WTC11 (cell line): Measurements from ENCODE around the gene TTR. TPM values are rescaled to one million over a fixed set of nuclear protein-coding genes. Genes with fewer than 3 reads are reported as not detected.

Experiments used
- ATAC-seq: fragments of 200-7000 bp; cut with Tn5 transposase; 2 replicates; pipeline ENCODE4 v1.10.0; 2021; ENCODE audit warnings: mild to moderate bottlenecking, moderate library complexity
- CTCF ChIA-PET: fragments of 300-600 bp; sonication (Branson Sonifier 250); formaldehyde crosslinking; loops from one replicate; lab custom pipeline; 2021; ENCODE audit warnings: antibody characterized with exemption; lab: Charles Lee
- POLR2A ChIA-PET: fragments of 350-600 bp; sonication (Branson Sonifier 250); formaldehyde crosslinking; loops from one replicate; lab custom pipeline; 2021; ENCODE audit warnings: antibody characterized with exemption; lab: Charles Lee
- DNase-seq: peaks from one replicate; pipeline ENCODE4 v3.0.0; 2021; ENCODE audit warnings: low spot score
- H3K27ac Mint-ChIP-seq: 2 replicates; pipeline ENCODE4 v1.8.0; 2021; ENCODE audit warnings: mixed read lengths
- H3K27me3 Mint-ChIP-seq: 2 replicates; pipeline ENCODE4 v1.8.0; 2021; ENCODE audit warnings: low read depth, mild to moderate bottlenecking, moderate library complexity, mixed read lengths
- H3K36me3 Mint-ChIP-seq: 2 replicates; pipeline ENCODE4 v1.8.0; 2021; ENCODE audit warnings: mixed read lengths
- H3K4me1 Mint-ChIP-seq: 2 replicates; pipeline ENCODE4 v1.8.0; 2022; ENCODE audit warnings: mixed read lengths
- H3K4me3 Mint-ChIP-seq: 2 replicates; pipeline ENCODE4 v1.8.0; 2021; ENCODE audit warnings: mild to moderate bottlenecking, moderate library complexity, mixed read lengths
- H3K9me3 Mint-ChIP-seq: 2 replicates; pipeline ENCODE4 v1.8.0; 2021; ENCODE audit warnings: mixed read lengths
- ATF1 ChIP-seq: sonication (generic); formaldehyde crosslinking; IDR thresholded peaks from 2 replicates; pipeline ENCODE4 v1.8.1; 2023; ENCODE audit warnings: mild to moderate bottlenecking, moderate library complexity, missing genetic modification reagents
- CREM ChIP-seq: sonication (generic); formaldehyde crosslinking; IDR thresholded peaks from 2 replicates; pipeline ENCODE4 v1.8.1; 2022; ENCODE audit warnings: mild to moderate bottlenecking, missing genetic modification reagents, moderate library complexity
- EMX1 ChIP-seq: fragments of 250-450 bp; sonication (Bioruptor Pico); IDR thresholded peaks from 2 replicates; pipeline ENCODE4 v1.8.0; 2021; ENCODE audit warnings: mild to moderate bottlenecking
- ESRRA ChIP-seq: sonication (generic); formaldehyde crosslinking; IDR thresholded peaks from 2 replicates; pipeline ENCODE4 v1.8.1; 2022; ENCODE audit warnings: mild to moderate bottlenecking, missing genetic modification reagents, borderline replicate concordance
- FOXP1 ChIP-seq: sonication (generic); formaldehyde crosslinking; IDR thresholded peaks from 2 replicates; pipeline ENCODE4 v1.8.0; 2022; ENCODE audit warnings: missing genetic modification reagents, mild to moderate bottlenecking, moderate library complexity, borderline replicate concordance
- GABPB1 ChIP-seq: sonication (generic); formaldehyde crosslinking; IDR thresholded peaks from 2 replicates; pipeline ENCODE4 v1.8.1; 2023; ENCODE audit warnings: mild to moderate bottlenecking, missing genetic modification reagents
- IRF2 ChIP-seq: sonication (generic); formaldehyde crosslinking; IDR thresholded peaks from 2 replicates; pipeline ENCODE4 v1.8.0; 2022; ENCODE audit warnings: low read depth, missing genetic modification reagents, borderline replicate concordance
- MYBL2 ChIP-seq: sonication (generic); formaldehyde crosslinking; IDR thresholded peaks from 2 replicates; pipeline ENCODE4 v1.8.1; 2023; ENCODE audit warnings: mild to moderate bottlenecking, moderate library complexity, missing genetic modification reagents
- NFE2L1 ChIP-seq: sonication (generic); formaldehyde crosslinking; IDR thresholded peaks from 2 replicates; pipeline ENCODE4 v1.8.1; 2023; ENCODE audit warnings: missing genetic modification reagents
- NR1H2 ChIP-seq: sonication (generic); formaldehyde crosslinking; IDR thresholded peaks from 2 replicates; pipeline ENCODE4 v1.9.0; 2021; ENCODE audit warnings: mild to moderate bottlenecking, moderate library complexity, missing genetic modification reagents
- NR2C2 ChIP-seq: sonication (generic); formaldehyde crosslinking; IDR thresholded peaks from 2 replicates; pipeline ENCODE4 v1.8.0; 2022; ENCODE audit warnings: mild to moderate bottlenecking, missing genetic modification reagents
- TP53 ChIP-seq: sonication (generic); formaldehyde crosslinking; IDR thresholded peaks from 2 replicates; pipeline ENCODE4 v1.8.1; 2023; ENCODE audit warnings: mild to moderate bottlenecking, missing genetic modification reagents
- ZNF396 ChIP-seq: fragments of 250-450 bp; sonication (Bioruptor Pico); IDR thresholded peaks from 2 replicates; pipeline ENCODE4 v1.8.0; 2021; ENCODE audit warnings: mild to moderate bottlenecking, moderate library complexity, borderline replicate concordance
- ZNF423 ChIP-seq: fragments of 250-450 bp; sonication (Bioruptor Pico); IDR thresholded peaks from 2 replicates; pipeline ENCODE4 v2.1.2; 2022; ENCODE audit warnings: mild to moderate bottlenecking, moderate library complexity
- ZNF671 ChIP-seq: fragments of 250-450 bp; sonication (Bioruptor Pico); IDR thresholded peaks from 2 replicates; pipeline ENCODE4 v1.8.0; 2021; ENCODE audit warnings: mild to moderate bottlenecking
- total RNA-seq: library from RNA; stranded (reverse); gene quantifications from 3 replicates; pipeline ENCODE4 v1.2.3, GENCODE V29; 2021
- TF ChIP-seq, protein P1 (sequence below): sonication (generic); formaldehyde crosslinking; IDR thresholded peaks from 2 replicates; pipeline ENCODE4 v1.8.0; 2022; ENCODE audit warnings: missing genetic modification reagents
- TF ChIP-seq, protein P2 (sequence below): sonication (generic); formaldehyde crosslinking; IDR thresholded peaks from 2 replicates; pipeline ENCODE4 v1.8.0; 2023; ENCODE audit warnings: mild to moderate bottlenecking, missing genetic modification reagents
- TF ChIP-seq, protein P3 (sequence below): sonication (generic); formaldehyde crosslinking; conservative IDR thresholded peaks from 2 replicates; pipeline ENCODE4 v1.8.1; 2023; ENCODE audit warnings: mild to moderate bottlenecking, low read depth, missing genetic modification reagents, moderate library complexity
- TF ChIP-seq, protein P4 (sequence below): sonication (generic); formaldehyde crosslinking; IDR thresholded peaks from 2 replicates; pipeline ENCODE4 v1.8.0; 2022; ENCODE audit warnings: mild to moderate bottlenecking, missing genetic modification reagents
- TF ChIP-seq, protein P5 (sequence below): fragments of 250-450 bp; sonication (Bioruptor Pico); IDR thresholded peaks from 2 replicates; pipeline ENCODE4 v1.9.0; 2021; ENCODE audit warnings: mild to moderate bottlenecking, borderline replicate concordance

Gene TTR
- total RNA-seq, 1 experiment from 2014 or later: 1.0 TPM

DNA sequence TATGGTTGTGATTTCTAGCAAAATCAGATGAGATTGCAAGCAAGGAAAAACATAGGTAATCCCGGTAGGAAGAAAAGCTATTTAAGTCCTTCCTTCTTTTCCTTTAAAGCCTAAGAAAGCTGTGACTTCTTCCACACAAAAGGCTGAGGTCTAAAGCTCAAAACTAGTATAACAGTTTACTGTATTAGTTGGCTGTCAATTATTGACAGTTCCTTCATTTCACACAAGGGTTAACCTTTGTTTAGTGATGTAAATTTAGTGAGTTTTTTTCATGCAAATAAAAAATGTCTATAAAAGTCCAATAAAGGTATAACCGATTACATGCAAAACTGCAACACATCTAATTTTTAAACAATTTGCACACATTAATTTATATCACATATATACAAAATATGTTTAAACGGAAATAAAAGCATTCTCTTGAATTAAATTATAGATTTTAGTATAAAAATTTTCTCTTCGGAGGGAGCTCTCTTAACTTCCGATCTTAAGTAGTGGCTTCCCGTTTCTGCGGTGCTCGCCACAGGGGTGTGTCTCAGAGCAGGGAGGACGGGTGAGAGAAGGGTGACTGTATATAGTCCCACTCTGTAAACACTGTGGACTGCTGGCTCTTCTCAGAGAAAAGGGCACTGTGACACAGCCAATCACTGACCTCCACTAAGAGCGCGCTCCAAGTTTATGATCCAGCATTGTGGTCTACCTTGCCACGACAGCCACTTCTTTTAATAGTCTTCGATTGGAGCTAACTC, 33.4 kb downstream of the TTR start:
- POLR2A ChIA-PET: no interaction called here
- H3K4me1 Mint-ChIP-seq: no peaks in the 10 kb centered on the region
- CTCF ChIA-PET: interaction anchor here (1.0 to 1.1 kb wide), 2 partner anchors 14 to 352 kb away, joined by 3 to 8 read pairs; no protein-coding TSS in a partner anchor

More for the DNA sequence above, 33.4 kb downstream of the TTR start:
- no peak overlapping the region for H3K27ac Mint-ChIP-seq
- TF ChIP-seq, protein P1, sequence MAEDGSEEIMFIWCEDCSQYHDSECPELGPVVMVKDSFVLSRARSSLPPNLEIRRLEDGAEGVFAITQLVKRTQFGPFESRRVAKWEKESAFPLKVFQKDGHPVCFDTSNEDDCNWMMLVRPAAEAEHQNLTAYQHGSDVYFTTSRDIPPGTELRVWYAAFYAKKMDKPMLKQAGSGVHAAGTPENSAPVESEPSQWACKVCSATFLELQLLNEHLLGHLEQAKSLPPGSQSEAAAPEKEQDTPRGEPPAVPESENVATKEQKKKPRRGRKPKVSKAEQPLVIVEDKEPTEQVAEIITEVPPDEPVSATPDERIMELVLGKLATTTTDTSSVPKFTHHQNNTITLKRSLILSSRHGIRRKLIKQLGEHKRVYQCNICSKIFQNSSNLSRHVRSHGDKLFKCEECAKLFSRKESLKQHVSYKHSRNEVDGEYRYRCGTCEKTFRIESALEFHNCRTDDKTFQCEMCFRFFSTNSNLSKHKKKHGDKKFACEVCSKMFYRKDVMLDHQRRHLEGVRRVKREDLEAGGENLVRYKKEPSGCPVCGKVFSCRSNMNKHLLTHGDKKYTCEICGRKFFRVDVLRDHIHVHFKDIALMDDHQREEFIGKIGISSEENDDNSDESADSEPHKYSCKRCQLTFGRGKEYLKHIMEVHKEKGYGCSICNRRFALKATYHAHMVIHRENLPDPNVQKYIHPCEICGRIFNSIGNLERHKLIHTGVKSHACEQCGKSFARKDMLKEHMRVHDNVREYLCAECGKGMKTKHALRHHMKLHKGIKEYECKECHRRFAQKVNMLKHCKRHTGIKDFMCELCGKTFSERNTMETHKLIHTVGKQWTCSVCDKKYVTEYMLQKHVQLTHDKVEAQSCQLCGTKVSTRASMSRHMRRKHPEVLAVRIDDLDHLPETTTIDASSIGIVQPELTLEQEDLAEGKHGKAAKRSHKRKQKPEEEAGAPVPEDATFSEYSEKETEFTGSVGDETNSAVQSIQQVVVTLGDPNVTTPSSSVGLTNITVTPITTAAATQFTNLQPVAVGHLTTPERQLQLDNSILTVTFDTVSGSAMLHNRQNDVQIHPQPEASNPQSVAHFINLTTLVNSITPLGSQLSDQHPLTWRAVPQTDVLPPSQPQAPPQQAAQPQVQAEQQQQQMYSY: no peak
- no peak for TF ChIP-seq ZNF396 (CRISPR knock-in tag)
- TF ChIP-seq, protein P2, sequence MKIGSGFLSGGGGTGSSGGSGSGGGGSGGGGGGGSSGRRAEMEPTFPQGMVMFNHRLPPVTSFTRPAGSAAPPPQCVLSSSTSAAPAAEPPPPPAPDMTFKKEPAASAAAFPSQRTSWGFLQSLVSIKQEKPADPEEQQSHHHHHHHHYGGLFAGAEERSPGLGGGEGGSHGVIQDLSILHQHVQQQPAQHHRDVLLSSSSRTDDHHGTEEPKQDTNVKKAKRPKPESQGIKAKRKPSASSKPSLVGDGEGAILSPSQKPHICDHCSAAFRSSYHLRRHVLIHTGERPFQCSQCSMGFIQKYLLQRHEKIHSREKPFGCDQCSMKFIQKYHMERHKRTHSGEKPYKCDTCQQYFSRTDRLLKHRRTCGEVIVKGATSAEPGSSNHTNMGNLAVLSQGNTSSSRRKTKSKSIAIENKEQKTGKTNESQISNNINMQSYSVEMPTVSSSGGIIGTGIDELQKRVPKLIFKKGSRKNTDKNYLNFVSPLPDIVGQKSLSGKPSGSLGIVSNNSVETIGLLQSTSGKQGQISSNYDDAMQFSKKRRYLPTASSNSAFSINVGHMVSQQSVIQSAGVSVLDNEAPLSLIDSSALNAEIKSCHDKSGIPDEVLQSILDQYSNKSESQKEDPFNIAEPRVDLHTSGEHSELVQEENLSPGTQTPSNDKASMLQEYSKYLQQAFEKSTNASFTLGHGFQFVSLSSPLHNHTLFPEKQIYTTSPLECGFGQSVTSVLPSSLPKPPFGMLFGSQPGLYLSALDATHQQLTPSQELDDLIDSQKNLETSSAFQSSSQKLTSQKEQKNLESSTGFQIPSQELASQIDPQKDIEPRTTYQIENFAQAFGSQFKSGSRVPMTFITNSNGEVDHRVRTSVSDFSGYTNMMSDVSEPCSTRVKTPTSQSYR (CRISPR knock-in tag): no peak
- no peak for TF ChIP-seq ZNF671
- TF ChIP-seq, protein P3, sequence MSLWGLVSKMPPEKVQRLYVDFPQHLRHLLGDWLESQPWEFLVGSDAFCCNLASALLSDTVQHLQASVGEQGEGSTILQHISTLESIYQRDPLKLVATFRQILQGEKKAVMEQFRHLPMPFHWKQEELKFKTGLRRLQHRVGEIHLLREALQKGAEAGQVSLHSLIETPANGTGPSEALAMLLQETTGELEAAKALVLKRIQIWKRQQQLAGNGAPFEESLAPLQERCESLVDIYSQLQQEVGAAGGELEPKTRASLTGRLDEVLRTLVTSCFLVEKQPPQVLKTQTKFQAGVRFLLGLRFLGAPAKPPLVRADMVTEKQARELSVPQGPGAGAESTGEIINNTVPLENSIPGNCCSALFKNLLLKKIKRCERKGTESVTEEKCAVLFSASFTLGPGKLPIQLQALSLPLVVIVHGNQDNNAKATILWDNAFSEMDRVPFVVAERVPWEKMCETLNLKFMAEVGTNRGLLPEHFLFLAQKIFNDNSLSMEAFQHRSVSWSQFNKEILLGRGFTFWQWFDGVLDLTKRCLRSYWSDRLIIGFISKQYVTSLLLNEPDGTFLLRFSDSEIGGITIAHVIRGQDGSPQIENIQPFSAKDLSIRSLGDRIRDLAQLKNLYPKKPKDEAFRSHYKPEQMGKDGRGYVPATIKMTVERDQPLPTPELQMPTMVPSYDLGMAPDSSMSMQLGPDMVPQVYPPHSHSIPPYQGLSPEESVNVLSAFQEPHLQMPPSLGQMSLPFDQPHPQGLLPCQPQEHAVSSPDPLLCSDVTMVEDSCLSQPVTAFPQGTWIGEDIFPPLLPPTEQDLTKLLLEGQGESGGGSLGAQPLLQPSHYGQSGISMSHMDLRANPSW: no peak
- no peak for TF ChIP-seq IRF2 (CRISPR knock-in tag)
- TF ChIP-seq ATF1 (CRISPR knock-in tag): no peak
- TF ChIP-seq, protein P4, sequence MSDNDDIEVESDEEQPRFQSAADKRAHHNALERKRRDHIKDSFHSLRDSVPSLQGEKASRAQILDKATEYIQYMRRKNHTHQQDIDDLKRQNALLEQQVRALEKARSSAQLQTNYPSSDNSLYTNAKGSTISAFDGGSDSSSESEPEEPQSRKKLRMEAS (CRISPR knock-in tag): no peak
- no peak for TF ChIP-seq ZNF423 (CRISPR knock-in tag)
- TF ChIP-seq MYBL2 (CRISPR knock-in tag): no peak
- no peak for TF ChIP-seq CREM
- no peak for TF ChIP-seq ESRRA (CRISPR knock-in tag)
- no peak for TF ChIP-seq EMX1
- no peak for TF ChIP-seq NR2C2
- TF ChIP-seq NR1H2 (CRISPR knock-in tag): no peak
- no peak for TF ChIP-seq NFE2L1 (CRISPR knock-in tag)
- TF ChIP-seq TP53: no peak
- TF ChIP-seq, protein P5, sequence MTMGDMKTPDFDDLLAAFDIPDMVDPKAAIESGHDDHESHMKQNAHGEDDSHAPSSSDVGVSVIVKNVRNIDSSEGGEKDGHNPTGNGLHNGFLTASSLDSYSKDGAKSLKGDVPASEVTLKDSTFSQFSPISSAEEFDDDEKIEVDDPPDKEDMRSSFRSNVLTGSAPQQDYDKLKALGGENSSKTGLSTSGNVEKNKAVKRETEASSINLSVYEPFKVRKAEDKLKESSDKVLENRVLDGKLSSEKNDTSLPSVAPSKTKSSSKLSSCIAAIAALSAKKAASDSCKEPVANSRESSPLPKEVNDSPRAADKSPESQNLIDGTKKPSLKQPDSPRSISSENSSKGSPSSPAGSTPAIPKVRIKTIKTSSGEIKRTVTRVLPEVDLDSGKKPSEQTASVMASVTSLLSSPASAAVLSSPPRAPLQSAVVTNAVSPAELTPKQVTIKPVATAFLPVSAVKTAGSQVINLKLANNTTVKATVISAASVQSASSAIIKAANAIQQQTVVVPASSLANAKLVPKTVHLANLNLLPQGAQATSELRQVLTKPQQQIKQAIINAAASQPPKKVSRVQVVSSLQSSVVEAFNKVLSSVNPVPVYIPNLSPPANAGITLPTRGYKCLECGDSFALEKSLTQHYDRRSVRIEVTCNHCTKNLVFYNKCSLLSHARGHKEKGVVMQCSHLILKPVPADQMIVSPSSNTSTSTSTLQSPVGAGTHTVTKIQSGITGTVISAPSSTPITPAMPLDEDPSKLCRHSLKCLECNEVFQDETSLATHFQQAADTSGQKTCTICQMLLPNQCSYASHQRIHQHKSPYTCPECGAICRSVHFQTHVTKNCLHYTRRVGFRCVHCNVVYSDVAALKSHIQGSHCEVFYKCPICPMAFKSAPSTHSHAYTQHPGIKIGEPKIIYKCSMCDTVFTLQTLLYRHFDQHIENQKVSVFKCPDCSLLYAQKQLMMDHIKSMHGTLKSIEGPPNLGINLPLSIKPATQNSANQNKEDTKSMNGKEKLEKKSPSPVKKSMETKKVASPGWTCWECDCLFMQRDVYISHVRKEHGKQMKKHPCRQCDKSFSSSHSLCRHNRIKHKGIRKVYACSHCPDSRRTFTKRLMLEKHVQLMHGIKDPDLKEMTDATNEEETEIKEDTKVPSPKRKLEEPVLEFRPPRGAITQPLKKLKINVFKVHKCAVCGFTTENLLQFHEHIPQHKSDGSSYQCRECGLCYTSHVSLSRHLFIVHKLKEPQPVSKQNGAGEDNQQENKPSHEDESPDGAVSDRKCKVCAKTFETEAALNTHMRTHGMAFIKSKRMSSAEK (CRISPR knock-in tag): no peak
- no peak for TF ChIP-seq GABPB1 (CRISPR knock-in tag)
- no peak for TF ChIP-seq FOXP1 (CRISPR knock-in tag)
- TF ChIP-seq, all 79 proteins: peak for 0
- Mint-ChIP-seq H3K9me3 (peaks cover 24% of the 10 kb centered on the region), H3K27me3 (no peaks in the 10 kb centered on the region), H3K36me3 (peaks cover 40% of the 10 kb centered on the region), H3K4me3 (no peak overlapping the region)
- DNase-seq (no peak), ATAC-seq (0 out of 2 replicates have a peak, but pooled peaks have one; percentile 20)
